Fibroblast of skin of left quadriceps (primary cell): ENCODE data around the gene IP6K3.

Source experiments
- DNase-seq, 2 experiments: peaks; one replicate each; pipeline ENCODE4 v3.0.0-alpha.2; 2013; ENCODE audit warnings: low read depth in 2 of 2

The IP6K3 gene

DNA sequence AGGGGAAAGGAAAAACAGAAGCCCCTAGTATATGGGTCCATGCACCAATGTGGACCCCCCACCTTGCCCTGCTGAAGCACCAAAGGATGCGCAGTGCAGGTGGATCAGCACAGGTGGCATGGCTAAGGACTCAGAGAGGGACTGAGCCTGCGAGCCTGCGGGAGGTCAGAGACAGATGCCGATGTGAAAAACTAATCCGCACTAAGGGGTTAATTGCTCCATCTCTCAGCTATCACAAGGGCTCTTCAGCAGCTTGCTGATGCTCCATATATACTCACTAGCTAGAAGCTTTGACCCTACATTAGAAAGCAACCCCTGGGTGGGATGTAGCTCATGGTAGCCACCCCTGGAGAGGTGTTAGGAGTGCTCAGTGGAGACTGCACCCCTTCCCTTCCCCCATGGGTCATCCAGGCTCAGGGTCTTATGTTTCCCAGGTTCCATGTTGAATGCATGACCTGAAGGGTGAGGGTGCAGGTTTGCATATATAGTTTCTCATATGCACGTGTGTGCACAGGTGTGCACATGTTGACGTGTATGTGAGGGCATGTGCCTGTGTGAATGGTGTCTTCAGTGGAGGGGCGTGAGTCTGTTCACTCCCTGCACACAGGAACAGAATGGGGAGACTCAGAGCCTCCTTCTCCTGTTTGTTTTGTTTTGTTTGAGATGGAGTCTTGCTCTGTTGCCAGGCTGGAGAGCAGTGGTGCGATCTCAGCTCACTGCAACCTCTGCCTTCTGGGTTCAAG is 13.4 kb upstream of the IP6K3 start:
- no peak for DNase-seq

DNA sequence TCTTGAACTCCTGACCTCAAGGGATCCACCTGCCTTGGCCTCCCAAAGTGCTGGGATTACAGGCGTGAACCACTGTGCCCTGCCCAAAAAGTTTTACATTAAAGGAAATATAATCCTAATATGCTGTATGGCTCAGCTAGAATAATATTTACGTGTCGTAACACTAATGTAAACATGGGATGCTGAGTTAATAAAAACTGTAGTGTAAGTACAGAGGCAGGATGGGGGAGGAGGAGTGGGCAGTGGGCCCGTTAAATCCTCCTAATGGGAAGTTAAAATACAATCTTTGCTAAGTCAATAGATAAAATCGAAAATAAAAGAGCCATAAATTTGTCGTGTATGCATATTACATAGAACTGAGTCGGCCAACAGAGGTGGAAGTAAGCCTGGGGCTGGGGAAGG is 12.1 kb upstream of the IP6K3 start:
- DNase-seq: no peak

DNA sequence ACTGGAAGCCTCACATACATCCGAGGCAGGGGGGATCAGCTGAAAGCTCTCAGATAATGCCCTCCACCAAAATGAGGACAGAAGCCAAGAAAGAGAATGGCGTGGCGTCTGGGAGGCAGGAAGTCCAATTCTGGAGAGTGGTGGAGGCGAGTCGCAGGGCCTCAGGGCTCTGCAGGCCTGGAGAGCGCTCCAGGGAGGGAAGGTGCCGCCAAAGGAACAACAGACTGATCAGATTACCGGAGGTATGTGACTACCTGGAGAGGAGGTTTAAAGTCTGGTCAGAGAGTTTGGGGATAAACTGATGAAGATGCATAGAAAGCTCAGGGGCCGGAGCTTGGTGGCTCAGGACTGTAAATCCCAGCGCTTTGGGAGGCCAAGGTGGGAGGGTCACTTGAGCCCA is 11.2 kb upstream of the IP6K3 start:
- DNase-seq: no peak

- no peak for DNase-seq
These were observed 10.4 kb upstream of the IP6K3 start for GRCh38 chr6:33757113-33757512.

- DNase-seq: no peak
These were observed 9.7 kb upstream of the IP6K3 start for GRCh38 chr6:33756211-33756954.

DNA sequence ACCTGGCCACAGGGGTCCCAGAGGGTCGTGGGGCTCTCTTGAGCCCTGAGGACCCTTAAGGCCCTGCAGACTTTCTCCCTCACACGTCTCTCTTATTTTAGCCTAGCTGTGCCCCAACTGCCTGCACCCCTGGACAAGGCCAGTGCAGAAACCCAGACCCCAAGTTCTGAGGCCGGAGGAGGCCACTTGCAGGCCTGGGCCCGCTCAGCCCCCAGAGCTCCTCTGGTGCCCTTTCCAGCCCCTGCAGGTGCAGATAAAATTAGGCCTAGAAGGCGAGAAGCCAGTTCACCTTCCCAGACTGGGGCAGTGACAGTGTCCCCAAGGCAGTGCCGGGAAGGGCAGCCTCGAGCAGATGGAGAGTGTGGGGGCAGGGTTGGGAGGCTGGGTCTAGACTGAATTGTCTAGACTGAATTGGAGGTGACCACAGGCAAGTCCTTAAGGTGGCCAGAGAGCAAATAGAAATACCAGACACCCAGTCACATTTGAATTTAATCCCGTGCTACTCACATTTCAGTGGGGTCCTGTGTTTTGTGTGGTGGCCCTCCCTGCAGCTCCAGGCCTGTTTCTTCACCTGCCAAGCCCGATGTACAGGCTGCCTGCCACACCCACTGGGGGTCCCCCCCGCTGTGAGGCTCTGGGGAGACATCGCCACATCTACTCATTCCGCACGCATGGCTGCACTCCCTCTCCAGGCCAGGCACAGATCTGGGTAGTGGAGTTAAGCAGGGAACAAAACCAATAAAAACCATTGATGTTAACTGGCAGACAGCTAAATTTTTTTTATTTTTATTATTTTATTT is 8.6 kb upstream of the IP6K3 start:
- DNase-seq: no peak

DNA sequence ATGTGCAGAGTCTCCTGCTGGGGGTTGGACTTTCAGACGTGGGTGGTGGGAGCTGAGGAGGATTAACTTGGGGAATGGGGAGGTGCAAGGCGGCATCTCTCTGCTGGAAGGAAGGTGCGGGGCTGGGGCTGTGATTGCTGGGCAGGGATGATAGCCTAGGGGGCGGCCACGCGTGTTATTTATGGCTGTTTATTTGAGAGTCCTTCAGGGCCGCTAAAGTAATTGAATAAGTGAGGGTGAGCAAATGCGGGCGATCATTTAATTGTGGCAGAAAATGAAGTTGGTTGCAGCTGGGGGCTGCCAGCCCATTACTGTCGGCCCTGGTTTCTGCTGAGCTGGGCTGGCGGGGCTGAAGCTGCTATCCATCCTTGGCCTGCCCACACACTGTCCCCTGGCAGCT is 7.5 kb upstream of the IP6K3 start:
- DNase-seq: no peak

DNA sequence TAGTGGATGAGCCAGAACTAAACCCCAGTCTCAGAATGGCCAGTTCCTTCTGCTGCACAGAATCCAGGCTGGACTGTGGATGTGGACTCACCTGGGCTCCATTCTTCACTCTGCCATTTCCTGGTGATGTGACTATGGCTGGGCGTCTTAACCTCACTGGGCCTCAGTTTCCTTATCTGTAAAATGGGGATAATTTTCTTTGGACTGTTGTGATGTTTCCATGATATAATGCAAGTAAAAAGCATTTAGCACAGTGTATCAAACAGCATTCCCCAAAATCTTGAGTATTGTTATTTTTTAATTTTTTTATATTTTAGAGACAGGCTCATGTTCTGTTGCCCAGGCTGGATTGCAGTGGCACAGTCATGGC is 5.9 kb upstream of the IP6K3 start:
- no peak for DNase-seq

- no peak for DNase-seq
These were observed 5.3 kb upstream of the IP6K3 start for GRCh38 chr6:33751771-33752645.

DNA sequence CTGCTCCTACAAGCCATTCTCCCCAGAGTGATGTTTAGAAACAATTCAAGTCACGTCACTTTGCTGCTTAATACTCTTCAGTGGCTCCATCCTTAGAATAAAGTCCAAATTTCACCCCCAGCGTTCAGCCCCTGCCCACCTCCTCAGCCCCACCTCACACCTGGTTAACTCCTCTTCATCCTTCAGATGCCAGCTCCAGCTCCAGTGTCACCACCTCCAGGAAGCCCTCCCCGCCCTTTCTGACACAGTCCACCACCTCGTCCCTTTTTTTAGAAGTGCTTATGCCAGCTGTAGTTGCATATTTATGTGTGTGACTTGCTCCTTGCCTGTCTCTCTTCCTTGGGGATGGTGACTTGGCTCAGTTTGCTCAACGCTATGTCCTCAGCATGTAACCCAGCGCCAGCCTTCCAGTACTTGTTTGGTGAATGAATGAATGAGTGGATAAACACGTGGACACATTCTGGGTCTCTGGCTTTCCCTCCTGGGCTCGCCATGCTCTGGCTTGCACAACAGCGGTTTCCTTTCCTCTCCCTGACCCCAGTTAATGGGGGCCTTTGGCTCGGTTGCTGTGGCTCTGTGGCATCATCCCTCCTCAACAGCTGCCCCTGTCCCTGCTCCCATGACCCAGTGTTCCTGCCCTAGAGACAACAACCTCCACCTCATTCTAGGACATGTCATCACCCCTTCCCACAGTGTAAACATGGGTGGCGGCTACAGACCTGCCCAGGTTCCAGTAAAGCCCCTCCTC is 3.7 kb upstream of the IP6K3 start:
- DNase-seq: no peak

- no peak for DNase-seq
These were observed 2.7 kb upstream of the IP6K3 start for GRCh38 chr6:33749401-33749800.

DNA sequence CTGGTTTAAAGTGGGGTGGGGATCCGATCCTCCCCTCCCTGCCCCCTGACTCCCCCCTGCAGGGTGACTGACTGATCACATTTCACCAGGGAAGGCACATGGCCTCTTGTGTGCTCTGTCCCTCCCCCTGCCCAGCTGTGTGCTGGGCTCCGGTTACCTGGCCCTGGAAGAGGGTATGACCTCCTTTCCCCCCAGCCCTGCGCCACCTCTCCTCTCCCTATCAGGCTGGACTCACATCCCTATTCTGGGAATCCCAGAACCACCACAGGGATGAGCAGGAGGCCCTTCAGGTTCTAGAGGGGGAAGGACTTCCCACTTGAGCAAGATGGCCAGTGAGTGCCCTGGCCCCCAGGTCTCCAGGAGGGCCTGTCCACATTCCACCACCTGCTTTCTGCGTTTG is 2.1 kb upstream of the IP6K3 start:
- no peak for DNase-seq

- DNase-seq: no peak
These were observed 1.1 kb upstream of the IP6K3 start for GRCh38 chr6:33747823-33748222.

- no peak for DNase-seq
These were observed 587 bp downstream of the IP6K3 start for GRCh38 chr6:33746036-33746600.

- no peak for DNase-seq
These were observed 1.2 kb downstream of the IP6K3 start for GRCh38 chr6:33745548-33745947.

DNA sequence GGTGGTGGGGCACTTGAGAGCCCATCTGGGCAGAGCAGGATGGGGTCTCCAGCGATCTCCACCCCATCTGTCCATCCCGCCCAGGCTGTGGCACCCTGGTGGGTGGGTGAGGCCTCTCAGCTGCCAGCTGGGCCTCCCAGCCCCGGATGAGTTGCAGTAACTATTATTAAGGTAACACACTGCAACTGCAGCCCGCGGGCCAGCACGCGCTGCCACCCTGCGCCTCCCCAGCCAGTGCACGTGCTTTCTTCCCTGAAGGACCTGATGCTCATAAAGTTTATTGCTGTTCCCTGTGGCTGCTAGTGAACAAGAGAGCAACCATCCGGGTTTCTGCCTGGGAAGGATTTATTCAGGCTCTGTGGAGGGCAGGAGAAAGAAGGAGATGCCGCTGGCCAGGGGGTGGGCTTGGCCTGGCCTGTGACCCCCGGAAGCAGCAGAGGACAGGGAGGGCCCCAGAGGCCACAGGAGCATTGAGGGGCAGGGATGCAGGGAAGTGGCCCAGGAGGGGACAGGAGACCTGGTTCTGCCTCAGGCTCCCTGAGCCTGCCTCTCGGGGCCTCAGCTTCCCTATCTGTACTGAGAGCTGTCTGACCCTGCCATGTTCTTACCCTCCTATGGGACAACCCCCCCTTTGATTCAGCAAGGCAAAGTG is 1.7 kb downstream of the IP6K3 start:
- DNase-seq: no peak

- peak; percentile 52 to 54 for DNase-seq
These were observed 2.5 kb downstream of the IP6K3 start for GRCh38 chr6:33744001-33744848.

DNA sequence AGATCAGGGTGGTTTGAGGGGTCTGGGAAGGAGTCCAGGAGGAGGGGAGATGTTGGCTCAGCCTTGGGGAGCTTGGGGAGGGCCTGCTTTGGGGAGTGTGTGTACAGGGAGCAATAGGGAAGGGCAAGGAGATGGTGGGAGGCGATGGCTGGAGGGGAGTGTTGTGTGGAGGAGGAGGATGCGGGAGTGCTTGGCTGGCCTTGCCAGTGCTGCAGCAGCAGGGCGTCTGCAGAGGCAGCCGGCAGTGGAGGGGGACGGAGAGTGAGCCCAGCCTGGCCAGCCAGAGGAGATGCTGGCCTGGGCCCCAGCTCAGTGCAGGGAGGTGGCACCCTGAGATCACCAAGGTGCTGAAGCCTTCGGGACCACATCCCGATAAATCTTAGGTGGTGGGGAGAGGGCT is 3.9 kb downstream of the IP6K3 start:
- DNase-seq: no peak

DNA sequence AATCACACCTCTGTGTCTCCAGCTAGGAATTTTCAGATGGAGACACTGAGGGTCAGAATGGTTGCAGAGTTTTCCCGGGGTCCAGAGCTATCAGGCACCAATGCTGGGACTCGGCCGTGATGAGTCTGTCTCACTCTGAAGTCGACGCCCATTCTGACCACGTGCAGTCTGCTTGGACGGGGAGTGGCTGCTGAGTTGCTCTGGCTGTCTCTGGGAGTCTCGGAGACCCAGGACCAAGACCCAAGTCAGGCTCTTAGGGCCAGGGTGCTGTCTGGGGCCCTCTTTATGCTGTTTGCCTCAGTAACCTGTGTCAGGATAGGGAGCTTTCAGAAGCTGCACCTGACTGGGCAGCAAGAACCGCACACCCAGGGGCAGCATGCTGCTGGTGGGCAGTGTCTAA is 4.6 kb downstream of the IP6K3 start:
- no peak for DNase-seq
